GM18517 (cell line): ENCODE data around the gene GRAMD1A.
"Not testable (repeated sequence)": the region's sequence is repeated elsewhere in the genome, so short reads cannot be mapped to it uniquely, and the experiment has no call there.

Experiments used
- ATAC-seq: cut with Tn5 transposase; IDR thresholded peaks from one replicate; pipeline ENCODE4 v1.9.1; 2021; ENCODE audit warnings: mild to moderate bottlenecking, moderate library complexity; ENCODE audit not compliant: unreplicated experiment

Gene GRAMD1A

DNA sequence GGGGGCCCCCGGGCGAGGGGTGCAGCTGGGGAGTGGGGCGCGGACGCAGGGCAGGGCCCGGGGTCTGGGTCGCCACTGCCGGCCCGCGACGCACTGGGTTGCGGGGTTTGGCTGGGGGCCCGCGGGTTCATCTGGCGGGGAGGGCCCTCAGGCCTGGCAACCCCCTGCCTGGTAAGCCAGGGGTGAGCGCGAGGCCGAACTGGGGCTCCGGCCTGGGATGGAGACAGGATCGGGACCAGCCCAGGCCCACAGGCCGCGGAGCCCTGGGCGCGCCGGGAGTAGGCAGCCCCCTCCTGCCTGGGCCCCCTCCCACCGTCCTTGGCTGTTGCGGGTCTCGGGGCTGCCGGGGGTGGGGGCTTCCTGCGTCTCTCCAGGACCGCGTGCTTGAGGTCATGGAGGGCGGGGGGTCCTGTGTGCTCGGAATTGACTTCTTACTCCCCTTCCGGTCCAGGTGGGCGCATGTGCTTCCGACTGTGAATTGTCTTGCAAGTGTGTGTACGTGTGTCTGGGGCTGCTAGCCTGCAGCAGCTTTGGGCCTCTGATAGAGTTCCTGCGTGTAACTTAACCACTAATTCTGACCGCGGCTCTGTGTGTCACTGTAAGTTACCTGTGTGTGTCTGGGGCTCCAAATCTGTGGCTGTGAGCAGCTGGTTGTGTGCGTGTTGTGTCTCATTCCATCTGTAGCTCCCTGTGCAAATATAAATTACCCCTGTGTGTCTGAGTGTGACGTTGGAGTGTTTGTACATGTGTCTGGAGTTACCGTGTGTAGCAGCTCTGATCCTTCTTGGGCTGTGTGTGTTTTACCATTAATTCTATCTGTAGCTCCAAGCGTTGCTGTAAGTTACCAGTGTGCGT is 751 bp downstream of the GRAMD1A start:
- ATAC-seq = no peak

- ATAC-seq = no peak
Measured at GRCh38 chr19:35002037-35002535, 2.0 kb downstream of the GRAMD1A start.

DNA sequence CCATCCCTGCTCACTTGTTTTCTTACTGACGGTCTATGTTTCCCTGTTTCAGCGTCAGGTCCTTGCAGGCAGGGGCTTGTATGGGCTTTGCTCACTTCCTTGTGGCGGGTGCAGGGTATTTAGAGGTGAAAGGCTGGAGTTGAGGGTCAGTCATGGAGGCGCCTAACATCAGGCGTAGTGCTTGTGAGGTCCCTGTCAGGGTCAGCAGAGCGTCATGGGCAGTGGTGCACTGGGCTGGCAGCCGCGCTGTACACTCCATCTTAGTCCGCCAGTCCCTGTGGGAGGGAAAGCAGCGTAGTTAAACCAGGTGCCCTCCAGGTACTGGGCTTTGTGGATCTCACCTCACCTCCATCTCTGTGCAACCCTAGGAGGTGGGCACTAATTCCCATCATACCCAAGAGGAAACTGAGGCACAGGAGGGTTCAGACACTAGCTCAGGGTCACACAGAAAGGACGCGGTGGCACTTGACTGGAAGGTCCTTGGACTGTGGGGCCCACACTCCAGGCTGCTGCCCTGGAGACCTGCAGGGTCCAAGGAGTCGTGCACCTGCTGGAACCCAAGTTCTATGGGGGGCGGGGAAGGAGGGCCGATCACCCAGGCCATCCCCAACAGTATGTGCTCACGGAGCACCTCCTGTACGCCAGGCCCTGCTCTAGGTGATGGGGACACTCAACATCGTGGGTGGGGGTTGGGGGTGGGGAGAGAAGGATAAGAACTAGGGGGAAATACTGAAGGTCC is 4.6 kb downstream of the GRAMD1A start:
- ATAC-seq = no peak

GRCh38 chr19:35005256-35005977 is 5.3 kb downstream of the GRAMD1A start:
- ATAC-seq = no peak

- not testable (repeated sequence) for ATAC-seq
Measured at GRCh38 chr19:35006007-35006341, 5.9 kb downstream of the GRAMD1A start.

- ATAC-seq = no peak
Measured at GRCh38 chr19:35006342-35006998, 6.3 kb downstream of the GRAMD1A start.

GRCh38 chr19:35006999-35007365 is 6.9 kb downstream of the GRAMD1A start:
- ATAC-seq = no peak

DNA sequence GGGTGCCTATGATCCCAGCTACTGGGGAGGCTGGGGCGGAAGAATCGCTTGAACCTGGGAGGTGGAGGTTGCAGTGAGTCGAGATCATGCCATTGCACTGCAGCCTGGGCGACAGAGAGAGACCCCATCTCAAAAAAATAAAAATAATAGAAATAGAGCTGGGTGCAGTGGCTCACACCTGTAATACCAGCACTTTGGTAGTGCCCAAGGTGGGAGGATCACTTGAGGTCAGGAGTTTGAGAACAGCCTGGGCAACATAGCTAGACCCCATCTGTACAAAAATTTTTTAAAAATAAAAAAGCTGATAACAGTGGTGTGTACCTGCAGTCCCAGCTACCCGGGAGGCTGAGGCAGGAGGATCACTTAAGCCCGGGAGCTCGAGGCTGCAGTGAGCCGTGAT is 7.3 kb downstream of the GRAMD1A start:
- ATAC-seq = not testable (repeated sequence)

GRCh38 chr19:35008891-35009341 is 8.8 kb downstream of the GRAMD1A start:
- no peak for ATAC-seq

DNA sequence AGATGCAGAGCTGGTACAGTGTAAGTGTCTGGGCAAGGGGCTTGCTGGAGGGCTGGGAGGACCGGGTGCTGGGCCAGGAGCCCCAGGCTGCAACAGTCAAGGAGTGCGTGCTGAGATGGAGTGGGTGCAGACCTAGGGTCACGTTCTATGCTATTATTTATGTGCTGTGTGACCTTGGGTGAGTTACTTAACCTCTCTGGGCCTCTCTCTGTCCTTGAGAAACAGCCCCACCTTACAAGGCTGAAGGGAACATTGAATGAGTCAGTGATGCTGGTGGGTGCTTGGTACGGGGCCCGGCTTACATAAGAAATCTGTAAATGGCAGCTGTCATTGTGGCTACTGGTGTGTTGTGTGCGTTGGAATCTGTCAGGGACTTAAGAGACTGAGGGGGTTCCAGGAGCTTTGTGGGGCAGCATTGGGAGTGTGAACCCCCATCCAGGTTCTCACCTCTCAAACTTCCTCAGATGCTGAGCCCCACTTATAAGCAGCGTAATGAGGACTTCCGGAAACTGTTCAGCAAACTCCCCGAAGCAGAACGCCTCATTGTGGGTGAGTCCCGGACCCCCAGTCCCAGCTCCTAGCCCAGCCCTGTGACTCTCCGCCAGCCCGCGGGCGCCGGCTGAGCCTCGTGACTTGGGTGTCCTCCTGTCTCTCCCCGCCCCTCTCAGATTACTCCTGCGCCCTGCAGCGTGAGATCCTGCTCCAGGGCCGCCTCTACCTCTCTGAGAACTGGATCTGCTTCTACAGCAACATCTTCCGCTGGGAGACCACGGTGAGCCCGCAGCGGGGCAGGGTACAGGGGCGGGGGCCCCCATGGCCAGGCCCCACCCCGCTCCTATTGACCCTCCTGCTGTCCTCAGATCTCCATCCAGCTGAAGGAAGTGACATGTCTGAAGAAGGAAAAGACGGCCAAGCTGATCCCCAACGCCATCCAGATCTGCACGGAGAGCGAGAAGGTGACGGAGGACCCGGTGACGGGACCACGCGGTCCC is 9.6 kb downstream of the GRAMD1A start:
- ATAC-seq = no peak

- ATAC-seq = no peak
Measured at GRCh38 chr19:35011091-35011689, 11.1 kb downstream of the GRAMD1A start.

DNA sequence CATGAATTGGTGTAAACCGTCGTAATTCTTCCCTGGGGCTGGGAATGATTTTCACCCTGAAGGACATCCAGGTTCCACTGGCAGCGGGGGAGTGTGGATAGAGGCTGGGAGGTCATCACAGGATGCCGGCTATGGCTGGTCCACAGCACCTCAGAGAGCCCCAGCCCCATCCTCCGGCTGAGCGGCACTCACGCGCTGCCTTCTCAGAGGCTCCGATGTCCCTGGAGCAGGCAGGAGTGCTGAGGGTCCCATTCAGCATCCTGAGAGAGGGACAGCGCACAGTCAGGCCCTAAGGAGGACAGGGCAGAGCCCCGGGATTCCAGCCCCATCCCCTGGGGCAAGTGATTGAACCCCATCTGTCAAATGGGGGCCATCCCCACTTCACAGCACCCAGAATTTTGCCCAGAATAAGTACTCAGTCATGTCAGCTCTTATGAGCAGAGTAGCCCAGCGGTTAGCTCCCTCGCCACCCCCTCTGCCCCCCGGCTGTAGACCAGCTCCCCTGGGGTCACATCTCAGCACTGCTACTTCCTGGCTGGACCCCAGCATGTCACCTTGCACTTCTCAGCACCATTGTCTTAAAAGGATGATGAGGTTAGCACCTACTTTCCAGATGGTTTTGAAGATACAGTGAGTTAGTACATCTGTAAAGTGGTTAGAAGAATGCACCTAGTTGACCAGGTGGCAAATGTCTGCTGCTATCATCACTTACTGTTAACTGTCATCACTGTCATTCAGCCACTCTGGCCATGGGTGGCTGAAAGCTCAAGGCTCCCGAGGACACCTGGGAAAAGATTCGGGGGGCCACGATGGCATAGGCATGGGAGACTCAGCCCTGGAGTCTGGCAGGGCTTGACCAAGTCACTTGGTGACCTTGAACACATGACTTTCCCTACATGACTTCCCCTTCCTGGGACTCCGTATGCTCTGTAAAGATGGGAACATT is 11.9 kb downstream of the GRAMD1A start:
- ATAC-seq = no peak

- ATAC-seq = no peak
Measured at GRCh38 chr19:35013041-35013819, 13.1 kb downstream of the GRAMD1A start.

DNA sequence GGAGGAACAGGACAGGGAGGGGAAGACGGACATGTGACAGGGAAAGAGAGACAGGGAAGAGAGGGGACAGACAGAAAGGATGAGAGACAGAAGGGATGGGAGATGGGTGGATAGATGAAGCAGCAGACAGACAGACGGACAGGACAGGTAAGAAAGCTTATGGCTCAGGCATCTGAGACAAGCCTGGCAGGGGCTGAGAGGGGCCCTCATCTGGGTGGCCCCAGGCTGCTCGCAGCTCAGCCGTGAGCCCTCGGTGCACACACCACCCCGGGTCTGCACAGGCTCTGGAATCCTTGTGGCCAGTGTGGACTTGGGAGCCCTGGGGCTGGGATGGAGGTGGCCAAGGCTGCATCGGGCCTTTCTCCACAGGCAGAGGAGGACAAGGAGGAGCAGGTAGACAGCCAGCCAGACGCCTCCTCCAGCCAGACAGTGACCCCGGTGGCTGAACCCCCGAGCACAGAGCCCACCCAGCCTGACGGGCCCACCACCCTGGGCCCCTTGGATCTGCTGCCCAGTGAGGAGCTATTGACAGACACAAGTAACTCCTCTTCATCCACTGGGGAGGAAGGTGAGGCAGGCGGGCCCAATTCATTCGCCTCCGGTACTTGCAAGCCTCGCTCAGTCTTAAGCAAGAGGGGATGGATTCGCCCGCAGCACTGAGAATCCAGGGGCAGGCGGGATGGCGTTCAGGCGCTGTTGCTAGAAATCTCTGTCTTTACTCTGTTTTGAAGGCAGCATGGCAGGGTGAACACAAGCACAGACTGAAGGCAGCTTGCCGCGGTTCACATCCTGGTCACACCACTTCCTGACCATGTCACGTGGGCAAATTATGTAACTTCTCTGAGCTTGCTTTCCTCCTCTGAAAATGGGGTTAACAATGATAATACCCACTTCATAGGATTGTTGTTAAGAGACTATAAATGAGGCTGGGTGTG is 14.0 kb downstream of the GRAMD1A start:
- no peak for ATAC-seq

DNA sequence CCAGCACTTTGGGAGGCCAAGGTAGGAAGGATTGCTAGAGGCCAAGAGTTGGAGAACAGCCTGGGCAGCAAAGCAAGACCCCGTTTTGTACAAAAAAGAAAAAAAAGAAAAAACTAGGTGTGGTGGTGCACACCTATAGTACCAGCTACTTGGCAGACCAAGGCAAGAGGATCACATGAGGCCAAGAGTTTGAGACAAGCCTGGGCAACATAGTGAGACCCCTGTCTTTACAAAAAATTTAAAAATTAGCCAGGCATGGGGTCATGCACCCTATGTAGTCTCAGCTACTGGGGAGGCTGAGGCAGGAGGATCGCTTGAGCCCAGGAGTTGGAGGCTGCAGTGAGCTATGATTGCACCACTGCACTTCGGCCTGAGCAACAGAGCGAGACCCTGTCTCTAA is 14.7 kb downstream of the GRAMD1A start:
- not testable (repeated sequence) for ATAC-seq

- ATAC-seq = no peak
Measured at GRCh38 chr19:35015270-35015953, 15.3 kb downstream of the GRAMD1A start.
